SK-N-SH (cell line): ENCODE measurements around the gene RNF8. TPM values are rescaled to one million over a fixed set of nuclear protein-coding genes. Genes with fewer than 3 reads are reported as not detected.

Experiments
- CTCF ChIA-PET: fragments of 300-600, 350-600 bp; formaldehyde crosslinking; extraction: SDS; loops from one replicate; lab custom pipeline; 2021; lab: Yijun Ruan, JAX
- POLR2A ChIA-PET: fragments of 350-600 bp; sonication (Branson Sonifier 250); formaldehyde crosslinking; extraction: SDS; loops from one replicate; lab custom pipeline; 2020; ENCODE audit warnings: antibody characterized with exemption, inconsistent platforms; lab: Yijun Ruan, JAX
- DNase-seq: peaks from one replicate; pipeline ENCODE4 v3.0.0; 2012
- H2AFZ ChIP-seq: fragments of 200-600 bp; sonication (generic); 2 replicates; pipeline ENCODE4 v1.8.1; 2016; ENCODE audit warnings: antibody characterized with exemption, mild to moderate bottlenecking, low read depth
- H3F3A ChIP-seq: fragments of 200-600 bp; sonication (generic); replicated peaks from 2 replicates; pipeline ENCODE3; 2016; ENCODE audit warnings: antibody characterized with exemption, mild to moderate bottlenecking; ENCODE audit not compliant: insufficient read depth
- H3K27ac ChIP-seq, 2 experiments: fragments of 200-500 bp in 1 of 2; fragments of 200-600 bp in 1 of 2; sonication (Bioruptor generic) in 1 of 2; sonication (generic), shearing (Covaris generic) in 1 of 2; 2 replicates each; pipeline versions ENCODE4 v1.5.1 to v1.6.1; 2014 to 2016; ENCODE audit warnings: low read depth in 2 of 2, inconsistent platforms in 1 of 2, low read length in 1 of 2, mild to moderate bottlenecking in 1 of 2, mixed read lengths in 1 of 2
- H3K27me3 ChIP-seq: fragments of 200-600 bp; sonication (generic), shearing (Covaris generic); 2 replicates; pipeline ENCODE4 v1.6.1; 2016; ENCODE audit warnings: mixed run types; ENCODE audit not compliant: insufficient read depth
- H3K36me3 ChIP-seq, 2 experiments: fragments of 200-500 bp in 1 of 2; fragments of 200-600 bp in 1 of 2; sonication (Bioruptor generic) in 1 of 2; sonication (generic) in 1 of 2; replicated peaks in 1 of 2; 2 replicates each; pipeline versions ENCODE3 to v1.5.1; 2014 to 2016; ENCODE audit warnings: low read length in 1 of 2, mild to moderate bottlenecking in 1 of 2; ENCODE audit not compliant: insufficient read depth in 2 of 2, control insufficient read depth in 1 of 2
- H3K4me1 ChIP-seq, 2 experiments: fragments of 200-500 bp in 1 of 2; fragments of 200-600 bp in 1 of 2; sonication (Bioruptor generic) in 1 of 2; sonication (generic), shearing (Covaris generic) in 1 of 2; 2 replicates each; pipeline versions ENCODE4 v1.5.1 to v1.6.1; 2014 to 2016; ENCODE audit warnings: low read depth in 1 of 2, low read length in 1 of 2, mixed run types in 1 of 2; ENCODE audit not compliant: insufficient read depth in 2 of 2, control insufficient read depth in 1 of 2
- H3K4me2 ChIP-seq: fragments of 200-600 bp; sonication (generic), shearing (Covaris generic); 2 replicates; pipeline ENCODE4 v1.6.1; 2017; ENCODE audit warnings: mixed run types
- H3K4me3 ChIP-seq, 2 experiments: fragments of 200-500 bp in 1 of 2; fragments of 200-600 bp in 1 of 2; sonication (Bioruptor generic) in 1 of 2; sonication (generic), shearing (Covaris generic) in 1 of 2; 2 replicates each; pipeline versions ENCODE4 v1.5.1 to v1.8.1; 2014 to 2016; ENCODE audit warnings: low read depth in 2 of 2, inconsistent platforms in 1 of 2, low read length in 1 of 2, mild to moderate bottlenecking in 1 of 2, mixed read lengths in 1 of 2, moderate library complexity in 1 of 2
- H3K79me2 ChIP-seq: fragments of 200-600 bp; sonication (generic); 2 replicates; pipeline ENCODE4 v1.8.1; 2017; ENCODE audit warnings: mild to moderate bottlenecking; ENCODE audit not compliant: insufficient read depth
- H3K9ac ChIP-seq: fragments of 200-600 bp; sonication (generic); 2 replicates; pipeline ENCODE4 v1.6.1; 2017; ENCODE audit warnings: mixed run types
- H3K9me2 ChIP-seq: fragments of 200-600 bp; sonication (generic); 2 replicates; pipeline ENCODE4 v1.6.1; 2017; ENCODE audit warnings: mixed run types
- H3K9me3 ChIP-seq: fragments of 200-600 bp; sonication (generic); 2 replicates; pipeline ENCODE4 v1.6.1; 2017; ENCODE audit warnings: mixed run types, mild to moderate bottlenecking, moderate library complexity
- H4K20me1 ChIP-seq: fragments of 200-600 bp; sonication (generic); 2 replicates; pipeline ENCODE4 v1.6.1; 2017; ENCODE audit warnings: mild to moderate bottlenecking, mixed run types; ENCODE audit not compliant: insufficient read depth
- ELF1 ChIP-seq: IDR thresholded peaks from 2 replicates; pipeline ENCODE4 v1.4.0; 2012
- EP300 ChIP-seq, 2 experiments: IDR thresholded peaks; 2 replicates each; pipeline versions ENCODE4 v1.4.0 to v1.6.1; 2012; ENCODE audit warnings: borderline replicate concordance in 1 of 2, low read depth in 1 of 2, low read length in 1 of 2
- EZH2phosphoT487 ChIP-seq: fragments of 200-600 bp; sonication (generic); IDR thresholded peaks from 2 replicates; pipeline ENCODE4 v1.6.1; 2017; ENCODE audit warnings: low read depth, mixed run types, mild to moderate bottlenecking, antibody characterized with exemption, moderate library complexity, borderline replicate concordance
- FOXM1 ChIP-seq: IDR thresholded peaks from 2 replicates; pipeline ENCODE4 v1.4.0; 2012; ENCODE audit warnings: low read depth, mild to moderate bottlenecking
- JUND ChIP-seq: IDR thresholded peaks from 2 replicates; pipeline ENCODE4 v1.4.0; 2012
- MEF2A ChIP-seq: IDR thresholded peaks from 2 replicates; pipeline ENCODE4 v1.4.0; 2012; ENCODE audit warnings: low read depth, borderline replicate concordance
- MXI1 ChIP-seq: IDR thresholded peaks from 2 replicates; pipeline ENCODE4 v1.6.1; 2012; ENCODE audit warnings: mild to moderate bottlenecking, low read depth, low read length, improper control_type of control experiment
- NFIC ChIP-seq: IDR thresholded peaks from 2 replicates; pipeline ENCODE4 v1.4.0; 2012; ENCODE audit warnings: borderline replicate concordance
- NRF1 ChIP-seq: IDR thresholded peaks from 2 replicates; pipeline ENCODE4 v1.6.1; 2012; ENCODE audit warnings: low read depth, mild to moderate bottlenecking, low read length
- PBX3 ChIP-seq: IDR thresholded peaks from 2 replicates; pipeline ENCODE4; 2012
- RAD21 ChIP-seq: IDR thresholded peaks from 2 replicates; pipeline ENCODE4 v1.6.1; 2012; ENCODE audit warnings: mild to moderate bottlenecking, low read length
- REST ChIP-seq: IDR thresholded peaks from 2 replicates; pipeline ENCODE4 v1.6.1; 2012; ENCODE audit warnings: mild to moderate bottlenecking, low read depth, low read length, moderate library complexity
- RFX5 ChIP-seq: IDR thresholded peaks from 2 replicates; pipeline ENCODE4 v1.6.1; 2012; ENCODE audit warnings: mild to moderate bottlenecking, improper control_type of control experiment, low read length
- RXRA ChIP-seq: IDR thresholded peaks from 2 replicates; pipeline ENCODE4 v1.4.0; 2012; ENCODE audit warnings: low read depth, mild to moderate bottlenecking, borderline replicate concordance
- SIN3A ChIP-seq: IDR thresholded peaks from 2 replicates; pipeline ENCODE4 v1.6.1; 2012; ENCODE audit warnings: low read depth, mild to moderate bottlenecking, low read length, moderate library complexity, borderline replicate concordance
- TAF1 ChIP-seq: IDR thresholded peaks from 2 replicates; pipeline ENCODE4 v1.6.1; 2012; ENCODE audit warnings: low read depth, mild to moderate bottlenecking, low read length, moderate library complexity, borderline replicate concordance
- TEAD4 ChIP-seq: IDR thresholded peaks from 2 replicates; pipeline ENCODE4 v1.4.0; 2012; ENCODE audit warnings: mild to moderate bottlenecking, borderline replicate concordance; ENCODE audit not compliant: insufficient read depth
- WGBS: methylation state at CpG from one replicate; pipeline ENCODE4 v1.1.6; 2017; ENCODE audit warnings: low lambda C conversion rate; 5-methylcytosine and 5-hydroxymethylcytosine counted together
- polyA plus RNA-seq, 3 experiments: library from polyadenylated mRNA; depleted of rRNA; stranded (reverse); fragments of >200 nt; gene quantifications; 2 replicates each; pipeline ENCODE4 v1.2.3, GENCODE V29; 2012
- TF ChIP-seq, protein P1 (sequence below): IDR thresholded peaks from 2 replicates; pipeline ENCODE4 v1.4.0; 2012; ENCODE audit warnings: low read depth
- TF ChIP-seq, protein P2 (sequence below): fragments of 200-600 bp; sonication (generic); IDR thresholded peaks from 2 replicates; pipeline ENCODE4 v1.6.1; 2017; ENCODE audit warnings: antibody characterized with exemption, mild to moderate bottlenecking, moderate library complexity
- TF ChIP-seq, protein P3 (sequence below): IDR thresholded peaks from 2 replicates; pipeline ENCODE4 v1.4.0; 2012; ENCODE audit warnings: low read depth, borderline replicate concordance

Gene RNF8
- polyA plus RNA-seq, 1 of the 3 experiments (the other 2 are of a cell fraction) = 21.7 TPM

- no peak for DNase-seq
- Histone ChIP-seq H3K4me1 (no peaks in the 10 kb centered on the region), H2AFZ (no peak overlapping the region), H3K79me2 (no peaks in the 10 kb centered on the region), H3F3A (no peaks in the 10 kb centered on the region), H3K27me3 (no peaks in the 10 kb centered on the region; the same call in 1 of the 2 replicates), H4K20me1 (no peaks in the 10 kb centered on the region), H3K4me3 (no peak overlapping the region), H3K9me3 (no peaks in the 10 kb centered on the region), H3K4me2 (no peak overlapping the region), H3K9me2 (no peaks in the 10 kb centered on the region), H3K27ac (no peak overlapping the region), H3K36me3 (no peaks in the 10 kb centered on the region), H3K9ac (no peak overlapping the region)
- TF ChIP-seq JUND (no peak), RAD21 (no peak), RXRA (no peak), MEF2A (no peak), FOXM1 (no peak), RFX5 (no peak), MXI1 (no peak), REST (no peak), ELF1 (no peak), EZH2phosphoT487 (no peak)
- TF ChIP-seq, protein P1, sequence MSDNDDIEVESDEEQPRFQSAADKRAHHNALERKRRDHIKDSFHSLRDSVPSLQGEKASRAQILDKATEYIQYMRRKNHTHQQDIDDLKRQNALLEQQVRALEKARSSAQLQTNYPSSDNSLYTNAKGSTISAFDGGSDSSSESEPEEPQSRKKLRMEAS = no peak
- POLR2A ChIA-PET = no interaction called here
- 78% methylated on average over 6 of the region's 6 CpGs for WGBS
- CTCF ChIA-PET = no interaction called here
Observed at GRCh38 chr6:37426945-37427510, 73.2 kb downstream of the RNF8 start.

DNA sequence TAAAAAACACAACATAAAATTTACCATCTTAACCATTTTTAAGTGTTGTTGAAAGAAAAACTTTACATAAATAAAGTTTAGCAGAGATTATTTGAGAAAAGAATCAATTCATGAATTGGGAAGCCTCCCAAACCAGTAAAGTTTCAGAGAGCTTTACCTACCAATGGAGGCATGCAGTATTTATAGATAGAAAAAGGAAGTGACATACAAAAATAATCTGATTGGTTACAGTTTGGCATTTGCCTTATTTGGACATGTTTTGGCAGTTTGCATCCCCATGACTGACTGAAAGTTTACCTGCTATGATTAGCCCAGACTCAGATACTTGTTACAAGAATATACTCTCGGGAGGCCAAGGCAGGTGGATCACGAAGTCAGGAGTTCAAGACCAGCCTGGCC is 75.6 kb downstream of the RNF8 start:
- H4K20me1 ChIP-seq = no peaks in the 10 kb centered on the region
- peaks cover 12% of the 10 kb centered on the region for H3K79me2 ChIP-seq
- no peaks in the 10 kb centered on the region; the same call in 1 of the 2 replicates for H3K27me3 ChIP-seq
- no peak overlapping the region for H3K4me2 ChIP-seq
- WGBS = 73% methylated on average over 2 of the region's 2 CpGs
- H3K36me3 ChIP-seq = no peaks in the 10 kb centered on the region
- H3F3A ChIP-seq = no peaks in the 10 kb centered on the region
- POLR2A ChIA-PET = no interaction called here
- H3K9ac ChIP-seq = no peak overlapping the region
- no peak overlapping the region for H3K4me3 ChIP-seq
- no peaks in the 10 kb centered on the region for H3K9me2 ChIP-seq
- no peak overlapping the region for H2AFZ ChIP-seq
- H3K9me3 ChIP-seq = no peaks in the 10 kb centered on the region
- H3K27ac ChIP-seq = no peak overlapping the region
- DNase-seq = no peak
- peaks cover under 1 to 13% of the 10 kb centered on the region in 2 experiments; a peak in 2 of 4 replicates for H3K4me1 ChIP-seq
- CTCF ChIA-PET = no interaction called here
- TF ChIP-seq SIN3A = no peak
- TF ChIP-seq NRF1 = no peak
- TF ChIP-seq TAF1 = no peak
- no peak for TF ChIP-seq ELF1
- TF ChIP-seq, protein P2, sequence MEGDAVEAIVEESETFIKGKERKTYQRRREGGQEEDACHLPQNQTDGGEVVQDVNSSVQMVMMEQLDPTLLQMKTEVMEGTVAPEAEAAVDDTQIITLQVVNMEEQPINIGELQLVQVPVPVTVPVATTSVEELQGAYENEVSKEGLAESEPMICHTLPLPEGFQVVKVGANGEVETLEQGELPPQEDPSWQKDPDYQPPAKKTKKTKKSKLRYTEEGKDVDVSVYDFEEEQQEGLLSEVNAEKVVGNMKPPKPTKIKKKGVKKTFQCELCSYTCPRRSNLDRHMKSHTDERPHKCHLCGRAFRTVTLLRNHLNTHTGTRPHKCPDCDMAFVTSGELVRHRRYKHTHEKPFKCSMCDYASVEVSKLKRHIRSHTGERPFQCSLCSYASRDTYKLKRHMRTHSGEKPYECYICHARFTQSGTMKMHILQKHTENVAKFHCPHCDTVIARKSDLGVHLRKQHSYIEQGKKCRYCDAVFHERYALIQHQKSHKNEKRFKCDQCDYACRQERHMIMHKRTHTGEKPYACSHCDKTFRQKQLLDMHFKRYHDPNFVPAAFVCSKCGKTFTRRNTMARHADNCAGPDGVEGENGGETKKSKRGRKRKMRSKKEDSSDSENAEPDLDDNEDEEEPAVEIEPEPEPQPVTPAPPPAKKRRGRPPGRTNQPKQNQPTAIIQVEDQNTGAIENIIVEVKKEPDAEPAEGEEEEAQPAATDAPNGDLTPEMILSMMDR = no peak
- TF ChIP-seq TEAD4 = no peak
- TF ChIP-seq, protein P3, sequence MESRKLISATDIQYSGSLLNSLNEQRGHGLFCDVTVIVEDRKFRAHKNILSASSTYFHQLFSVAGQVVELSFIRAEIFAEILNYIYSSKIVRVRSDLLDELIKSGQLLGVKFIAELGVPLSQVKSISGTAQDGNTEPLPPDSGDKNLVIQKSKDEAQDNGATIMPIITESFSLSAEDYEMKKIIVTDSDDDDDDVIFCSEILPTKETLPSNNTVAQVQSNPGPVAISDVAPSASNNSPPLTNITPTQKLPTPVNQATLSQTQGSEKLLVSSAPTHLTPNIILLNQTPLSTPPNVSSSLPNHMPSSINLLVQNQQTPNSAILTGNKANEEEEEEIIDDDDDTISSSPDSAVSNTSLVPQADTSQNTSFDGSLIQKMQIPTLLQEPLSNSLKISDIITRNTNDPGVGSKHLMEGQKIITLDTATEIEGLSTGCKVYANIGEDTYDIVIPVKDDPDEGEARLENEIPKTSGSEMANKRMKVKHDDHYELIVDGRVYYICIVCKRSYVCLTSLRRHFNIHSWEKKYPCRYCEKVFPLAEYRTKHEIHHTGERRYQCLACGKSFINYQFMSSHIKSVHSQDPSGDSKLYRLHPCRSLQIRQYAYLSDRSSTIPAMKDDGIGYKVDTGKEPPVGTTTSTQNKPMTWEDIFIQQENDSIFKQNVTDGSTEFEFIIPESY = no peak
- no peak for TF ChIP-seq NFIC
- TF ChIP-seq JUND = no peak
- no peak for TF ChIP-seq FOXM1
- no peak for TF ChIP-seq PBX3
- no peak for TF ChIP-seq EP300 (IDR thresholded peaks at IDR 0.05; ENCODE audit: borderline replicate concordance in 1 of 2, low read depth in 1 of 2, low read length in 1 of 2)
